Neural crest cell (in vitro differentiated cells): ENCODE results near the gene P4HA2. TPM values are rescaled to one million over a fixed set of nuclear protein-coding genes. Genes with fewer than 3 reads are reported as not detected.

Experiments
- DNase-seq: peaks from one replicate; pipeline ENCODE4 v3.0.0; 2021; ENCODE audit warnings: low read depth, mixed read lengths, low spot score
- H3K27ac Mint-ChIP-seq: one replicate; pipeline ENCODE4 v1.8.0; 2021; ENCODE audit warnings: mild to moderate bottlenecking, mixed read lengths; ENCODE audit not compliant: unreplicated experiment
- H3K27me3 Mint-ChIP-seq: 2 replicates; pipeline ENCODE4 v1.8.0; 2021; ENCODE audit warnings: low read depth, mild to moderate bottlenecking, mixed read lengths
- H3K36me3 Mint-ChIP-seq: 2 replicates; pipeline ENCODE4 v1.8.0; 2021; ENCODE audit warnings: low read depth, mild to moderate bottlenecking, mixed read lengths
- H3K4me1 Mint-ChIP-seq: 2 replicates; pipeline ENCODE4 v1.8.0; 2021; ENCODE audit warnings: mixed read lengths
- H3K4me3 Mint-ChIP-seq: one replicate; pipeline ENCODE4 v1.8.0; 2021; ENCODE audit warnings: mild to moderate bottlenecking, mixed read lengths
- H3K9me3 Mint-ChIP-seq: 2 replicates; pipeline ENCODE4 v1.8.0; 2021; ENCODE audit warnings: mixed read lengths
- CTCF ChIP-seq: fragments of 200-600 bp; sonication (generic); conservative IDR thresholded peaks from 2 replicates; pipeline ENCODE4 v1.5.0; 2021; ENCODE audit warnings: antibody characterized with exemption, mild to moderate bottlenecking
- total RNA-seq: library from RNA; stranded (reverse); gene quantifications from 2 replicates; pipeline ENCODE4 v1.2.1, GENCODE V29; 2021

The P4HA2 gene
- total RNA-seq, 1 donor from 2014 or later = 10.8 TPM

- Mint-ChIP-seq H3K27ac (no peak overlapping the region), H3K27me3 (peaks cover 11% of the 10 kb centered on the region), H3K4me3 (no peak overlapping the region), H3K36me3 (no peaks in the 10 kb centered on the region), H3K9me3 (no peaks in the 10 kb centered on the region), H3K4me1 (no peaks in the 10 kb centered on the region)
- no peak for TF ChIP-seq CTCF
- no peak for DNase-seq
These were observed 6.4 kb upstream of the P4HA2 start for GRCh38 chr5:132233811-132234683.

GRCh38 chr5:132233081-132233480 is 5.4 kb upstream of the P4HA2 start:
- no peaks in the 10 kb centered on the region for H3K9me3 Mint-ChIP-seq
- TF ChIP-seq CTCF = no peak
- no peak overlapping the region for H3K4me3 Mint-ChIP-seq
- H3K27ac Mint-ChIP-seq = no peak overlapping the region
- peaks cover 13% of the 10 kb centered on the region for H3K27me3 Mint-ChIP-seq
- H3K36me3 Mint-ChIP-seq = no peaks in the 10 kb centered on the region
- DNase-seq = no peak
- H3K4me1 Mint-ChIP-seq = no peaks in the 10 kb centered on the region

- TF ChIP-seq CTCF = no peak
- H3K4me1 Mint-ChIP-seq = no peaks in the 10 kb centered on the region
- no peaks in the 10 kb centered on the region for H3K9me3 Mint-ChIP-seq
- peaks cover 13% of the 10 kb centered on the region for H3K27me3 Mint-ChIP-seq
- DNase-seq = no peak
- no peak overlapping the region for H3K4me3 Mint-ChIP-seq
- H3K27ac Mint-ChIP-seq = no peak overlapping the region
- no peaks in the 10 kb centered on the region for H3K36me3 Mint-ChIP-seq
These were observed 4.8 kb upstream of the P4HA2 start for GRCh38 chr5:132232465-132232864.

- Mint-ChIP-seq H3K4me3 (peak overlapping the region; percentile 43), H3K9me3 (no peaks in the 10 kb centered on the region), H3K27me3 (peaks cover 26% of the 10 kb centered on the region), H3K27ac (no peak overlapping the region), H3K36me3 (no peaks in the 10 kb centered on the region), H3K4me1 (peaks cover 5% of the 10 kb centered on the region)
- TF ChIP-seq CTCF = no peak
- DNase-seq = no peak
These were observed 3.2 kb upstream of the P4HA2 start for GRCh38 chr5:132230871-132231270.

GRCh38 chr5:132229236-132229635 is 1.6 kb upstream of the P4HA2 start:
- no peak overlapping the region for H3K27ac Mint-ChIP-seq
- TF ChIP-seq CTCF = no peak
- no peaks in the 10 kb centered on the region for H3K36me3 Mint-ChIP-seq
- no peak for DNase-seq
- H3K4me1 Mint-ChIP-seq = peaks cover 5% of the 10 kb centered on the region
- no peaks in the 10 kb centered on the region for H3K9me3 Mint-ChIP-seq
- H3K4me3 Mint-ChIP-seq = peak overlapping the region; percentile 84
- peaks cover 32% of the 10 kb centered on the region for H3K27me3 Mint-ChIP-seq
